GM18519 (cell line): ENCODE results near the gene GLRX3.
"Not testable (repeated sequence)": the region's sequence is repeated elsewhere in the genome, so short reads cannot be mapped to it uniquely, and the experiment has no call there.

ENCODE experiments used
- ATAC-seq: cut with Tn5 transposase; IDR thresholded peaks from one replicate; pipeline ENCODE4 v1.9.1; 2021; ENCODE audit warnings: mild to moderate bottlenecking, moderate library complexity; ENCODE audit not compliant: unreplicated experiment, low FRiP score

GLRX3 gene

GRCh38 chr10:130136226-130137089 is at the start of gene GLRX3:
Gene GLRX3, plus strand, starts transcription at chr10:130136391. Its CDS starts 30 bp downstream, at chr10:130136421.
- peak; percentile 72 for ATAC-seq

GRCh38 chr10:130090565-130090964 is 45.6 kb upstream of the GLRX3 start:
- ATAC-seq: not testable (repeated sequence)

GRCh38 chr10:130099344-130099743 is 36.8 kb upstream of the GLRX3 start:
- no peak for ATAC-seq

- no peak for ATAC-seq
These were observed 30.5 kb upstream of the GLRX3 start for GRCh38 chr10:130105724-130106123.

- ATAC-seq: not testable (repeated sequence)
These were observed 28.0 kb upstream of the GLRX3 start for GRCh38 chr10:130108146-130108545.

- no peak for ATAC-seq
These were observed 27.1 kb upstream of the GLRX3 start for GRCh38 chr10:130108934-130109604.

GRCh38 chr10:130109796-130110245 is 26.4 kb upstream of the GLRX3 start:
- ATAC-seq: no peak

- ATAC-seq: peak; percentile 55
These were observed 25.7 kb upstream of the GLRX3 start, which contains the start of gene C10orf143 for GRCh38 chr10:130110246-130111112. Gene C10orf143, minus strand, starts transcription at chr10:130110830. Its CDS starts 58 bp downstream, at chr10:130110772.

- ATAC-seq: peak; percentile 82
These were observed 24.9 kb upstream of the GLRX3 start for GRCh38 chr10:130111113-130111851.

- ATAC-seq: no peak
These were observed 24.4 kb upstream of the GLRX3 start for GRCh38 chr10:130111852-130112180.

GRCh38 chr10:130112821-130113220 is 23.4 kb upstream of the GLRX3 start:
- no peak for ATAC-seq

- ATAC-seq: not testable (repeated sequence)
These were observed 19.2 kb upstream of the GLRX3 start for GRCh38 chr10:130116942-130117341.

- ATAC-seq: not testable (repeated sequence)
These were observed 18.7 kb upstream of the GLRX3 start for GRCh38 chr10:130117535-130117934.

GRCh38 chr10:130121486-130122079 is 14.6 kb upstream of the GLRX3 start:
- no peak for ATAC-seq

- peak; percentile 96 for ATAC-seq
These were observed 8.7 kb upstream of the GLRX3 start for GRCh38 chr10:130127364-130128061.

GRCh38 chr10:130128062-130128781 is 8.0 kb upstream of the GLRX3 start:
- no peak for ATAC-seq

- no peak for ATAC-seq
These were observed 7.3 kb upstream of the GLRX3 start for GRCh38 chr10:130128922-130129321.

- no peak for ATAC-seq
These were observed 440 bp upstream of the GLRX3 start for GRCh38 chr10:130135676-130136225.
